Adipose tissue (tissue), 3 donors: Measurements from ENCODE around the gene ATG12. TPM values are rescaled to one million over a fixed set of nuclear protein-coding genes. Genes with fewer than 3 reads are reported as not detected.
"Not testable (repeated sequence)": the region's sequence is repeated elsewhere in the genome, so short reads cannot be mapped to it uniquely, and the experiment has no call there.

Source experiments
- H3K27ac ChIP-seq: one replicate; pipeline ENCODE4 v1.5.1; 2013; ENCODE audit warnings: low read depth, low read length
- WGBS, 3 donors: extraction: QIAGEN DNeasy Blood & Tissue Kit; methylation state at CpG; one replicate each; pipeline ENCODE4 v1.1.7; 2013; 5-methylcytosine and 5-hydroxymethylcytosine counted together
- polyA plus RNA-seq, 3 donors: library from polyadenylated mRNA; stranded (reverse); fragments of 200-250 nt; gene quantifications; one replicate each; pipeline ENCODE4 v1.2.3, GENCODE V29; 2013
- donor health status: healthy with polysubstance abuse.
- donor health status: Bipolar disorder and iron deficiency.
- donor health status: healthy.

The ATG12 gene
- polyA plus RNA-seq, 3 donors: 21.8 to 32.2 (median 29.7) TPM

GRCh38 chr5:115847290-115847689 is 5.9 kb upstream of the ATG12 start:
- H3K27ac ChIP-seq: no peak overlapping the region
- WGBS, 3 donors: 82 to 92% (median 90%) methylated on average over 7 of the region's 7 CpGs

GRCh38 chr5:115844321-115844817 is 3.0 kb upstream of the ATG12 start:
- WGBS, 3 donors: 75 to 82% (median 77%) methylated on average over 7 of the region's 7 CpGs
- H3K27ac ChIP-seq: no peak overlapping the region

GRCh38 chr5:115843444-115844130 is 2.2 kb upstream of the ATG12 start:
- WGBS, 3 donors: 56 to 67% (median 64%) methylated on average over 6 of the region's 6 CpGs
- H3K27ac ChIP-seq: no peak overlapping the region

- 9 to 25% (median 20%) methylated on average over 3 of the region's 3 CpGs for WGBS, 3 donors
- no peak overlapping the region for H3K27ac ChIP-seq
Observed at GRCh38 chr5:115842952-115843351, 1.6 kb upstream of the ATG12 start.

- 0 to 1% (median 1%) methylated on average over 42 to 68 of the region's 68 CpGs for WGBS, 3 donors
- H3K27ac ChIP-seq: peak overlapping the region; percentile 30
Observed at GRCh38 chr5:115842089-115842935, 947 bp upstream of the ATG12 start.

- 0 to 1% (median 0%) methylated on average over 5 of the region's 5 CpGs for WGBS, 3 donors
- no peak overlapping the region for H3K27ac ChIP-seq
Observed at GRCh38 chr5:115840873-115841272, 492 bp downstream of the ATG12 start.

- WGBS, 3 donors: 36 to 39% (median 38%) methylated on average over 10 of the region's 10 CpGs
- no peak overlapping the region for H3K27ac ChIP-seq
Observed at GRCh38 chr5:115838885-115839518, 2.4 kb downstream of the ATG12 start.

GRCh38 chr5:115835481-115835880 is 5.9 kb downstream of the ATG12 start:
- WGBS, 3 donors: 79 to 94% (median 89%) methylated on average over 4 of the region's 4 CpGs
- H3K27ac ChIP-seq: no peak overlapping the region

- H3K27ac ChIP-seq: no peak overlapping the region
- WGBS, 3 donors: 50 to 53% (median 51%) methylated on average over 2 of the region's 2 CpGs
Observed at GRCh38 chr5:115831163-115831768, 10.1 kb downstream of the ATG12 start.

- WGBS, 3 donors: 91 to 95% (median 94%) methylated on average over 5 of the region's 5 CpGs
- H3K27ac ChIP-seq: no peak overlapping the region
Observed at GRCh38 chr5:115829913-115830312, 11.5 kb downstream of the ATG12 start.

GRCh38 chr5:115825948-115826347 is 15.4 kb downstream of the ATG12 start:
- H3K27ac ChIP-seq: no peak overlapping the region
- 94 to 99% (median 99%) methylated on average over 4 of the region's 4 CpGs for WGBS, 3 donors

GRCh38 chr5:115824983-115825382 is 16.4 kb downstream of the ATG12 start:
- not testable (repeated sequence) for H3K27ac ChIP-seq
- 95 to 100% (median 96%) methylated on average over 1 of the region's 1 CpG for WGBS, 3 donors

GRCh38 chr5:115820846-115821245 is 20.5 kb downstream of the ATG12 start:
- no peak overlapping the region for H3K27ac ChIP-seq
- 87 to 89% (median 89%) methylated on average over 1 of the region's 1 CpG for WGBS, 3 donors

GRCh38 chr5:115818821-115819220 is 22.5 kb downstream of the ATG12 start:
- 92 to 96% (median 94%) methylated on average over 18 of the region's 18 CpGs for WGBS, 3 donors

GRCh38 chr5:115817386-115817785 is 24.0 kb downstream of the ATG12 start:
- no peak overlapping the region for H3K27ac ChIP-seq
- 87 to 90% (median 87%) methylated on average over 7 of the region's 7 CpGs for WGBS, 3 donors

More at GRCh38 chr5:115818821-115819220, 22.5 kb downstream of the ATG12 start:
- no peak overlapping the region for H3K27ac ChIP-seq

GRCh38 chr5:115816226-115817081 is 24.9 kb downstream of the ATG12 start, which contains the start of gene CDO1:
Gene CDO1 (minus strand): TSS chr5:115816659. CDS start chr5:115816397, 262 bp downstream.
- H3K27ac ChIP-seq: no peak within 1 kb of the TSS
- 1 to 5% (median 4%) methylated on average over 69 of the region's 69 CpGs for WGBS, 3 donors

GRCh38 chr5:115815693-115816225 is 25.6 kb downstream of the ATG12 start:
- no peak overlapping the region for H3K27ac ChIP-seq
- 1 to 3% (median 2%) methylated on average over 39 to 48 of the region's 48 CpGs for WGBS, 3 donors
